GM12878 (cell line): ENCODE data around the gene OAF.

Experiments used
- BHLHE40 ChIP-seq, 2 experiments: fragments of 450-650 bp in 1 of 2; IDR thresholded peaks; 2 replicates each; pipeline ENCODE4 v1.6.1; 2011 to 2017; ENCODE audit warnings: low read depth in 2 of 2, borderline replicate concordance in 1 of 2, improper control_type of control experiment in 1 of 2, low read length in 1 of 2, mild to moderate bottlenecking in 1 of 2
- BRCA1 ChIP-seq: IDR thresholded peaks from 2 replicates; pipeline ENCODE4 v1.6.1; 2011; ENCODE audit warnings: low read depth, low read length, improper control_type of control experiment
- CEBPB ChIP-seq, 2 experiments: fragments of 150-350 bp in 1 of 2; IDR thresholded peaks; 2 replicates each; pipeline ENCODE4 v1.6.1; 2012 to 2014; ENCODE audit warnings: low read depth in 2 of 2, low read length in 2 of 2, borderline replicate concordance in 1 of 2, inconsistent platforms in 1 of 2
- EZH2 ChIP-seq: IDR thresholded peaks from 2 replicates; pipeline ENCODE4 v1.6.1; 2012; ENCODE audit warnings: low read depth, mild to moderate bottlenecking, control low read depth, inconsistent platforms, low read length, borderline replicate concordance; ENCODE audit not compliant: control insufficient read depth
- IKZF1 ChIP-seq: fragments of 450-650 bp; conservative IDR thresholded peaks from 2 replicates; pipeline ENCODE4 v1.6.1; 2017; ENCODE audit warnings: antibody characterized with exemption, mild to moderate bottlenecking
- POLR2A ChIP-seq: IDR thresholded peaks from 2 replicates; pipeline ENCODE4 v1.6.1; 2011; ENCODE audit warnings: low read depth, mild to moderate bottlenecking, low read length
- RAD21 ChIP-seq: IDR thresholded peaks from 2 replicates; pipeline ENCODE4 v1.6.1; 2011; ENCODE audit warnings: mild to moderate bottlenecking, low read depth, low read length, moderate library complexity; ENCODE audit not compliant: insufficient read depth
- SP1 ChIP-seq: IDR thresholded peaks from one replicate; pipeline ENCODE4 v1.6.1; 2011; ENCODE audit warnings: low read depth, low read length
- SRF ChIP-seq, 2 experiments: IDR thresholded peaks; 2 replicates each; pipeline ENCODE4 v1.6.1; 2011; ENCODE audit warnings: low read depth in 2 of 2, low read length in 2 of 2, mild to moderate bottlenecking in 1 of 2, moderate library complexity in 1 of 2
- TF ChIP-seq, protein P1 (sequence below): fragments of 450-650 bp; IDR thresholded peaks from 2 replicates; pipeline ENCODE4 v1.6.1; 2016; ENCODE audit warnings: mild to moderate bottlenecking
- TF ChIP-seq, protein P2 (sequence below): IDR thresholded peaks from 2 replicates; pipeline ENCODE4 v1.6.1; 2012; ENCODE audit warnings: low read depth, low read length, improper control_type of control experiment
- TF ChIP-seq, protein P3 (sequence below): fragments of 450-650 bp; IDR thresholded peaks from 2 replicates; pipeline ENCODE4 v1.6.1; 2014; ENCODE audit warnings: mild to moderate bottlenecking
- TF ChIP-seq, protein P4 (sequence below): fragments of 450-650 bp; IDR thresholded peaks from 2 replicates; pipeline ENCODE4 v1.6.1; 2017; ENCODE audit warnings: mild to moderate bottlenecking, moderate library complexity

DNA sequence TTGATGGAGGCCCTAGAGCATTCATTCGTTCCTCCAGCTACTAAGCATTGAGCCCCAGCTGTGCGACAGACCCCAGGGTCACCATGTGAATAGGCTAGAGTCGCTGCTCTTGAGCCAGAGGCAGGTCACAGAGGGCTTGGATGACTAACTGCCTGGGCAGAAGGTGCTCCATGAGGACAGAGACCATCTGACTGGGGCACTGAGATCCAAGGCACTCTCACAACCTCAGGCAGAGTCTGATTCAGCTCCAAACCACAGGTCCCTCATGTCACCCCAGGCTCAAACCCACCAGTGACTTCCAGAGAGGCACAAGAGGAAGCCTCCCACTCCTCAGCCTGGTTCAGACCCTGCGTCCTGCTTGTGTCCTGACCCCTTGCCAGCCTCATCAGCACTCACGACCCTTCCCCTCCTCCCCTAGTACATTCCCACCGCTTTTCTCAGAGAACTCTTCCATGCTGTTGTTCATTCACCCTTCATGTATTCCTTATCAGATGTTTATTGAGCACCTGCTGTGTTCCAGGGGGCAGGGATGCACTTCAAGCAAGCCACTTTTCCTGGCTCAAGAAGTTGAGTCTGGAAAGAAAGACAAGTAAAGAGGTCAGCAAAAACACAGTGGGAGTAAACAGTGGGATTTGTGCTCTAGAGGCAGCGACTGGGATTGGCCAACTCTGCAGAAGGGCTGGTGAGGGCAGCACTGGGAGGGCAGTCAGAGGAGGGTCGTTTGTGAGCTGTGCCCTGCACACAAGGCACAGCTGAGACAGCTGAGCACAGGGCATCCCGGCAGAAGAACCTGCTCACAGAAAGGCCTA lies 9.3 kb downstream of the OAF start:
- TF ChIP-seq, protein P1, sequence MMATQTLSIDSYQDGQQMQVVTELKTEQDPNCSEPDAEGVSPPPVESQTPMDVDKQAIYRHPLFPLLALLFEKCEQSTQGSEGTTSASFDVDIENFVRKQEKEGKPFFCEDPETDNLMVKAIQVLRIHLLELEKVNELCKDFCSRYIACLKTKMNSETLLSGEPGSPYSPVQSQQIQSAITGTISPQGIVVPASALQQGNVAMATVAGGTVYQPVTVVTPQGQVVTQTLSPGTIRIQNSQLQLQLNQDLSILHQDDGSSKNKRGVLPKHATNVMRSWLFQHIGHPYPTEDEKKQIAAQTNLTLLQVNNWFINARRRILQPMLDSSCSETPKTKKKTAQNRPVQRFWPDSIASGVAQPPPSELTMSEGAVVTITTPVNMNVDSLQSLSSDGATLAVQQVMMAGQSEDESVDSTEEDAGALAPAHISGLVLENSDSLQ, result no peak
- no peak for TF ChIP-seq SP1
- TF ChIP-seq BHLHE40 (IDR thresholded peaks at IDR 0.05; ENCODE audit: borderline replicate concordance in 1 of 2, low read depth in 2 of 2, low read length in 1 of 2), result no peak
- no peak for TF ChIP-seq RAD21
- TF ChIP-seq, protein P2, sequence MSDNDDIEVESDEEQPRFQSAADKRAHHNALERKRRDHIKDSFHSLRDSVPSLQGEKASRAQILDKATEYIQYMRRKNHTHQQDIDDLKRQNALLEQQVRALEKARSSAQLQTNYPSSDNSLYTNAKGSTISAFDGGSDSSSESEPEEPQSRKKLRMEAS, result no peak
- TF ChIP-seq, protein P3, sequence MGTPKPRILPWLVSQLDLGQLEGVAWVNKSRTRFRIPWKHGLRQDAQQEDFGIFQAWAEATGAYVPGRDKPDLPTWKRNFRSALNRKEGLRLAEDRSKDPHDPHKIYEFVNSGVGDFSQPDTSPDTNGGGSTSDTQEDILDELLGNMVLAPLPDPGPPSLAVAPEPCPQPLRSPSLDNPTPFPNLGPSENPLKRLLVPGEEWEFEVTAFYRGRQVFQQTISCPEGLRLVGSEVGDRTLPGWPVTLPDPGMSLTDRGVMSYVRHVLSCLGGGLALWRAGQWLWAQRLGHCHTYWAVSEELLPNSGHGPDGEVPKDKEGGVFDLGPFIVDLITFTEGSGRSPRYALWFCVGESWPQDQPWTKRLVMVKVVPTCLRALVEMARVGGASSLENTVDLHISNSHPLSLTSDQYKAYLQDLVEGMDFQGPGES, result no peak
- TF ChIP-seq SRF (IDR thresholded peaks at IDR 0.05; ENCODE audit: low read depth in 2 of 2, low read length in 2 of 2), result no peak
- no peak for TF ChIP-seq POLR2A
- no peak for TF ChIP-seq EZH2
- TF ChIP-seq BRCA1, result no peak
- no peak for TF ChIP-seq IKZF1
- TF ChIP-seq, protein P4, sequence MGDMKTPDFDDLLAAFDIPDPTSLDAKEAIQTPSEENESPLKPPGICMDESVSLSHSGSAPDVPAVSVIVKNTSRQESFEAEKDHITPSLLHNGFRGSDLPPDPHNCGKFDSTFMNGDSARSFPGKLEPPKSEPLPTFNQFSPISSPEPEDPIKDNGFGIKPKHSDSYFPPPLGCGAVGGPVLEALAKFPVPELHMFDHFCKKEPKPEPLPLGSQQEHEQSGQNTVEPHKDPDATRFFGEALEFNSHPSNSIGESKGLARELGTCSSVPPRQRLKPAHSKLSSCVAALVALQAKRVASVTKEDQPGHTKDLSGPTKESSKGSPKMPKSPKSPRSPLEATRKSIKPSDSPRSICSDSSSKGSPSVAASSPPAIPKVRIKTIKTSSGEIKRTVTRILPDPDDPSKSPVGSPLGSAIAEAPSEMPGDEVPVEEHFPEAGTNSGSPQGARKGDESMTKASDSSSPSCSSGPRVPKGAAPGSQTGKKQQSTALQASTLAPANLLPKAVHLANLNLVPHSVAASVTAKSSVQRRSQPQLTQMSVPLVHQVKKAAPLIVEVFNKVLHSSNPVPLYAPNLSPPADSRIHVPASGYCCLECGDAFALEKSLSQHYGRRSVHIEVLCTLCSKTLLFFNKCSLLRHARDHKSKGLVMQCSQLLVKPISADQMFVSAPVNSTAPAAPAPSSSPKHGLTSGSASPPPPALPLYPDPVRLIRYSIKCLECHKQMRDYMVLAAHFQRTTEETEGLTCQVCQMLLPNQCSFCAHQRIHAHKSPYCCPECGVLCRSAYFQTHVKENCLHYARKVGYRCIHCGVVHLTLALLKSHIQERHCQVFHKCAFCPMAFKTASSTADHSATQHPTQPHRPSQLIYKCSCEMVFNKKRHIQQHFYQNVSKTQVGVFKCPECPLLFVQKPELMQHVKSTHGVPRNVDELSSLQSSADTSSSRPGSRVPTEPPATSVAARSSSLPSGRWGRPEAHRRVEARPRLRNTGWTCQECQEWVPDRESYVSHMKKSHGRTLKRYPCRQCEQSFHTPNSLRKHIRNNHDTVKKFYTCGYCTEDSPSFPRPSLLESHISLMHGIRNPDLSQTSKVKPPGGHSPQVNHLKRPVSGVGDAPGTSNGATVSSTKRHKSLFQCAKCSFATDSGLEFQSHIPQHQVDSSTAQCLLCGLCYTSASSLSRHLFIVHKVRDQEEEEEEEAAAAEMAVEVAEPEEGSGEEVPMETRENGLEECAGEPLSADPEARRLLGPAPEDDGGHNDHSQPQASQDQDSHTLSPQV, result no peak
- TF ChIP-seq CEBPB (IDR thresholded peaks at IDR 0.05; ENCODE audit: borderline replicate concordance in 1 of 2, low read depth in 2 of 2, low read length in 2 of 2), result no peak
